ENCODE measurements around the gene GORASP1. TPM values are rescaled to one million over a fixed set of nuclear protein-coding genes. Genes with fewer than 3 reads are reported as not detected.

Gene GORASP1
- polyA plus RNA-seq, 1 donor (not counting 4 experiments of a cell fraction or from before 2014, with no cell fraction given) = 43.7 TPM

- Histone ChIP-seq H3K4me1 (ENCODE audit: control insufficient read depth, extremely low read depth, insufficient read depth, low read length) (no peaks in the 10 kb centered on the region), H2AFZ (ENCODE audit: control insufficient read depth, low read length) (no peak overlapping the region), H3K4me3 (ENCODE audit: control insufficient read depth in 2 of 3, extremely low read depth in 1 of 3, insufficient read depth in 2 of 3, low read depth in 1 of 3, low read length in 3 of 3) (no peak overlapping the region), H3K4me2 (ENCODE audit: control insufficient read depth, extremely low read depth, insufficient read depth, low read depth, low read length) (no peak overlapping the region), H3K27me3 (ENCODE audit: control insufficient read depth, extremely low read depth, insufficient read depth, low read length) (no peaks in the 10 kb centered on the region), H3K79me2 (ENCODE audit: control insufficient read depth, insufficient read depth, low read length) (no peaks in the 10 kb centered on the region), H3K9me3 (ENCODE audit: control insufficient read depth, low read depth, low read length) (no peaks in the 10 kb centered on the region), H3K9me1 (ENCODE audit: control insufficient read depth, extremely low read depth, insufficient read depth, low read length) (no peaks in the 10 kb centered on the region), H3K9ac (ENCODE audit: control insufficient read depth, extremely low read depth, insufficient read depth, low read length) (no peak overlapping the region), H4K20me1 (ENCODE audit: control insufficient read depth, extremely low read depth, insufficient read depth, low read length) (no peaks in the 10 kb centered on the region), H3K27ac (ENCODE audit: control insufficient read depth, insufficient read depth, low read length) (no peak overlapping the region), H3K36me3 (ENCODE audit: control insufficient read depth in 2 of 2, extremely low read depth in 1 of 2, insufficient read depth in 2 of 2, low read length in 2 of 2) (peaks cover 0 to 2% of the 10 kb centered on the region in 2 experiments)
- FAIRE-seq (no peak), DNase-seq (ENCODE audit: low read depth, low spot score) (no peak)
- TF ChIP-seq CTCF (optimal IDR thresholded peaks at IDR 0.05 in 1 of 3, IDR thresholded peaks at IDR 0.05 in 1 of 3, conservative IDR thresholded peaks at IDR 0.05 in 1 of 3; ENCODE audit: extremely low read depth in 1 of 3, insufficient read depth in 2 of 3, low read length in 3 of 3) = no peak
- dilution Hi-C loops (cut with MboI; ENCODE audit: extremely low pct_ligation_motif_present, low sequenced_read_pairs) = no loop called here
Observed at GRCh38 chr3:39113291-39113690, 5.9 kb upstream of the GORASP1 start.

GRCh38 chr3:39112535-39112934 lies 5.1 kb upstream of the GORASP1 start:
- no peaks in the 10 kb centered on the region for H3K27me3 ChIP-seq (ENCODE audit: control insufficient read depth, extremely low read depth, insufficient read depth, low read length)
- no peak overlapping the region for H2AFZ ChIP-seq (ENCODE audit: control insufficient read depth, low read length)
- H3K9me1 ChIP-seq (ENCODE audit: control insufficient read depth, extremely low read depth, insufficient read depth, low read length) = no peaks in the 10 kb centered on the region
- no peaks in the 10 kb centered on the region for H3K9me3 ChIP-seq (ENCODE audit: control insufficient read depth, low read depth, low read length)
- H3K79me2 ChIP-seq (ENCODE audit: control insufficient read depth, insufficient read depth, low read length) = no peaks in the 10 kb centered on the region
- H3K4me3 ChIP-seq (ENCODE audit: control insufficient read depth in 2 of 3, extremely low read depth in 1 of 3, insufficient read depth in 2 of 3, low read depth in 1 of 3, low read length in 3 of 3) = no peak overlapping the region
- no peak overlapping the region for H3K9ac ChIP-seq (ENCODE audit: control insufficient read depth, extremely low read depth, insufficient read depth, low read length)
- dilution Hi-C loops (cut with MboI; ENCODE audit: extremely low pct_ligation_motif_present, low sequenced_read_pairs) = no loop called here
- DNase-seq (ENCODE audit: low read depth, low spot score) (no peak), FAIRE-seq (no peak)
- H3K4me2 ChIP-seq (ENCODE audit: control insufficient read depth, extremely low read depth, insufficient read depth, low read depth, low read length) = no peak overlapping the region
- peaks cover 0 to 2% of the 10 kb centered on the region in 2 experiments for H3K36me3 ChIP-seq (ENCODE audit: control insufficient read depth in 2 of 2, extremely low read depth in 1 of 2, insufficient read depth in 2 of 2, low read length in 2 of 2)
- no peaks in the 10 kb centered on the region for H4K20me1 ChIP-seq (ENCODE audit: control insufficient read depth, extremely low read depth, insufficient read depth, low read length)
- H3K27ac ChIP-seq (ENCODE audit: control insufficient read depth, insufficient read depth, low read length) = no peak overlapping the region
- TF ChIP-seq EZH2 (IDR thresholded peaks at IDR 0.05; ENCODE audit: low read length) = no peak
- TF ChIP-seq CTCF (optimal IDR thresholded peaks at IDR 0.05 in 1 of 3, IDR thresholded peaks at IDR 0.05 in 1 of 3, conservative IDR thresholded peaks at IDR 0.05 in 1 of 3; ENCODE audit: extremely low read depth in 1 of 3, insufficient read depth in 2 of 3, low read length in 3 of 3) = no peak
- H3K4me1 ChIP-seq (ENCODE audit: control insufficient read depth, extremely low read depth, insufficient read depth, low read length) = peaks cover 4% of the 10 kb centered on the region

Data from keratinocyte (primary cell).